HL-60 (cell line): Measurements from ENCODE around the gene BCL2L12.
"Not testable (repeated sequence)": the region's sequence is repeated elsewhere in the genome, so short reads cannot be mapped to it uniquely, and the experiment has no call there.

Experiments
- DNase-seq, 2 experiments: peaks; one replicate each; pipeline ENCODE4 v3.0.0-alpha.2; 2010 to 2020; ENCODE audit warnings: low read depth in 1 of 2, low spot score in 1 of 2
- H3K27ac ChIP-seq: fragments of 250-450 bp; sonication (Bioruptor Pico); replicated peaks from 2 replicates; pipeline ENCODE4 v1.5.1; 2020; ENCODE audit warnings: mild to moderate bottlenecking, moderate library complexity
- H3K27me3 ChIP-seq: fragments of 250-450 bp; sonication (Bioruptor Pico); 2 replicates; pipeline ENCODE4 v1.5.1; 2021; ENCODE audit warnings: mild to moderate bottlenecking, moderate library complexity; ENCODE audit not compliant: insufficient read depth, poor library complexity, severe bottlenecking
- H3K4me3 ChIP-seq: replicated peaks from 2 replicates; pipeline ENCODE4 v1.5.1; 2011; ENCODE audit warnings: mild to moderate bottlenecking, control low read depth, low read length; ENCODE audit not compliant: insufficient read depth
- CTCF ChIP-seq: IDR thresholded peaks from one replicate; pipeline ENCODE4 v1.5.1; 2011; ENCODE audit warnings: low read length, control low read depth, inconsistent platforms; ENCODE audit not compliant: insufficient read depth
- GABPA ChIP-seq: IDR thresholded peaks from 2 replicates; pipeline ENCODE4 v1.6.1; 2012; ENCODE audit warnings: low read depth
- POLR2AphosphoS5 ChIP-seq: IDR thresholded peaks from 2 replicates; pipeline ENCODE4 v1.6.1; 2012; ENCODE audit warnings: low read depth
- REST ChIP-seq: IDR thresholded peaks from 2 replicates; pipeline ENCODE4 v1.6.1; 2012; ENCODE audit warnings: low read depth; ENCODE audit not compliant: insufficient replicate concordance
- SPI1 ChIP-seq: IDR thresholded peaks from 2 replicates; pipeline ENCODE4 v1.6.1; 2012; ENCODE audit warnings: low read depth, mild to moderate bottlenecking, borderline replicate concordance
- long read RNA-seq: library from polyadenylated mRNA; unstranded; transcript quantifications from one replicate; pipeline ENCODE4 v2.0.0, GENCODE V29; 2020

Gene BCL2L12
- long read RNA-seq, transcript BCL2L12-207 (6 exons, 893 nt), result minor isoform, 10 of 30 reads
- long read RNA-seq, transcript BCL2L12-212 (7 exons, 1,854 nt), result major isoform, 17 of 30 reads
- long read RNA-seq, partial matches to known transcripts, result 0 of 30 reads
- long read RNA-seq, other reads (novel, unspliced or antisense), result 0 of 30 reads

- H3K4me3 ChIP-seq, result peak within 1 kb of the TSS; percentile 82
- peak; percentile 94 to 98 for DNase-seq
- no peaks in the 10 kb centered on the region for H3K27me3 ChIP-seq
- peak within 1 kb of the TSS; percentile 79 for H3K27ac ChIP-seq
- TF ChIP-seq SPI1 (no peak), CTCF (no peak), GABPA (no peak), POLR2AphosphoS5 (no peak; the same call in 1 of the 2 replicates), REST (no peak)
Observed at GRCh38 chr19:49665351-49666119, at the start of gene BCL2L12, which contains the start of gene IRF3. Gene BCL2L12, plus strand, starts transcription at chr19:49665933. Its CDS starts 760 bp downstream, at chr19:49666693. Gene IRF3, minus strand, starts transcription at chr19:49665857. Its CDS starts 1,019 bp downstream, at chr19:49664838.

GRCh38 chr19:49616532-49616931 is 49.2 kb upstream of the BCL2L12 start:
- no peak for DNase-seq
- Histone ChIP-seq H3K27me3 (no peaks in the 10 kb centered on the region), H3K4me3 (no peak overlapping the region), H3K27ac (no peak overlapping the region)
- no peak for TF ChIP-seq SPI1
- TF ChIP-seq REST, result no peak
- TF ChIP-seq CTCF, result no peak
- no peak for TF ChIP-seq POLR2AphosphoS5
- no peak for TF ChIP-seq GABPA

- DNase-seq, result no peak
- H3K27me3 ChIP-seq, result no peaks in the 10 kb centered on the region
- H3K27ac ChIP-seq, result no peak overlapping the region
- no peak overlapping the region for H3K4me3 ChIP-seq
- no peak for TF ChIP-seq POLR2AphosphoS5
- TF ChIP-seq CTCF, result no peak
- TF ChIP-seq REST, result no peak
- no peak for TF ChIP-seq SPI1
- no peak for TF ChIP-seq GABPA
Observed at GRCh38 chr19:49616945-49617344, 48.8 kb upstream of the BCL2L12 start.

GRCh38 chr19:49617860-49618259 is 47.9 kb upstream of the BCL2L12 start:
- H3K4me3 ChIP-seq, DNase-seq, H3K27me3 ChIP-seq, H3K27ac ChIP-seq: not testable (repeated sequence)
